DND-41 (cell line): Measurements from ENCODE around the gene ENPP1.

Source experiments
- ATAC-seq: fragments of 200-7000 bp; cut with Tn5 transposase; 3 replicates; pipeline ENCODE4 v1.9.1; 2021; ENCODE audit warnings: low read depth; ENCODE audit not compliant: insufficient read depth
- DNase-seq: peaks from one replicate; pipeline ENCODE4 v3.0.0-alpha.2; 2020
- H2AFZ ChIP-seq: 2 replicates; pipeline ENCODE4 v1.6.0; 2012; ENCODE audit warnings: low read depth, low read length
- H3K27ac ChIP-seq: 2 replicates; pipeline ENCODE4 v1.5.1; 2012; ENCODE audit warnings: low read length, inconsistent platforms
- H3K27me3 ChIP-seq: fragments of 200-600 bp; sonication (generic); 2 replicates; pipeline ENCODE4 v1.6.0; 2012; ENCODE audit warnings: low read length, mild to moderate bottlenecking, inconsistent platforms; ENCODE audit not compliant: insufficient read depth, poor library complexity
- H3K36me3 ChIP-seq: 2 replicates; pipeline ENCODE4 v1.5.1; 2012; ENCODE audit warnings: low read length, inconsistent platforms; ENCODE audit not compliant: insufficient read depth
- H3K4me1 ChIP-seq: 2 replicates; pipeline ENCODE4 v1.5.1; 2012; ENCODE audit warnings: mild to moderate bottlenecking, low read length; ENCODE audit not compliant: insufficient read depth
- H3K4me2 ChIP-seq: 2 replicates; pipeline ENCODE4 v1.6.0; 2012; ENCODE audit warnings: mild to moderate bottlenecking, moderate library complexity, low read length, inconsistent platforms; ENCODE audit not compliant: insufficient read depth
- H3K4me3 ChIP-seq, 2 experiments: fragments of 200-600 bp in 1 of 2; shearing (Covaris generic) in 1 of 2; 2 replicates each; pipeline ENCODE4 v1.5.1; 2012 to 2016; ENCODE audit warnings: inconsistent platforms in 2 of 2, low read length in 2 of 2, mild to moderate bottlenecking in 2 of 2, low read depth in 1 of 2, moderate library complexity in 1 of 2
- H3K79me2 ChIP-seq: 2 replicates; pipeline ENCODE4 v1.6.0; 2012; ENCODE audit warnings: low read length, inconsistent platforms; ENCODE audit not compliant: insufficient read depth
- H3K9ac ChIP-seq: 2 replicates; pipeline ENCODE4 v1.6.0; 2012; ENCODE audit warnings: low read depth, mild to moderate bottlenecking, inconsistent platforms, low read length, moderate library complexity
- H3K9me3 ChIP-seq: 2 replicates; pipeline ENCODE4 v1.5.1; 2012; ENCODE audit warnings: low read length, moderate library complexity, mild to moderate bottlenecking, inconsistent platforms; ENCODE audit not compliant: insufficient read depth, severe bottlenecking
- H4K20me1 ChIP-seq: 2 replicates; pipeline ENCODE4 v1.6.0; 2012; ENCODE audit warnings: low read length; ENCODE audit not compliant: insufficient read depth
- EZH2 ChIP-seq: IDR thresholded peaks from 3 replicates; pipeline ENCODE4 v1.6.1; 2012; ENCODE audit warnings: borderline replicate concordance, low read depth, mild to moderate bottlenecking, moderate library complexity, low read length, inconsistent platforms; ENCODE audit not compliant: severe bottlenecking
- TF ChIP-seq, protein P1 (sequence below): IDR thresholded peaks from 2 replicates; pipeline ENCODE4 v1.5.1; 2012; ENCODE audit warnings: borderline replicate concordance, low read length, moderate library complexity, mild to moderate bottlenecking; ENCODE audit not compliant: poor library complexity, severe bottlenecking; ENCODE audit errors: extremely low read depth

Gene ENPP1

DNA sequence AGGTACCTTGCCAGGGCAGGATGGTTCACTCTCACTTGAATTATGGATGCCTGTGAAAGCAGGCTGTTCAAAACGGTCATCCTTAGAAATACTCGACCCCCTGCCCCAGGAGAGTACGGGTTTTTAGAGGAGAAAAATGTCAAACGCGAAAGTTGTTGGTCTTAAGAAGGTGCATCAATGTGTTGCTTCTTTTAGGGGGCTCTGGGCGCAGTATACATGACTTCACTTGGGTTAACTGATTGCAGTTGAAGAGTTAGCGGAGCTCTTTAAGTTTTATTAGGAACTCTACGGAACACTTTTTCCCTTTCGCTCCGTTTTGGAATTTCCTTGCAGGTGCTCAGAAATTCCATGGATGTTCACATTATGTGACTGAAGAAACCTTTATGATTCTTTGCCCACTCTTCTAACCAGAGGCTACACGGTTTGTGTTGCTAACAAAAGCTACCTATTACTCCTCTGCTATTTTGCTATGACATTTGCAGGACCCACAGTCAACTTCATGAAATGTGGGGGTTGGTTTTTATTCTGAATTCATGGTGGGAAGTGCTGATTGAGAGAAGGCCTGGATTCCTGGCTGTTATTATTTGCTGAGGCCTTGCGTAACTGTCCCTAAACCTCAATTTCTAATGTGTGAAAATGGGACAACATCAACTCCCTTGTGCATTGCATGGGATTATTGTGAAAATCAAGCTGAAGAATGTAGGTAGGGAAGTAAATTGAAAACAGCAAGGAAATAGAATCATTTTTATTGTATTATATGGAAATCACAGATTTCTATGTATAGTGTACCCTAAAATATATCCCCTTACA lies 845 bp downstream of the ENPP1 start:
- Histone ChIP-seq H4K20me1 (no peaks in the 10 kb centered on the region), H3K36me3 (no peaks in the 10 kb centered on the region), H2AFZ (no peak overlapping the region), H3K9ac (no peak overlapping the region), H3K27me3 (no peaks in the 10 kb centered on the region), H3K79me2 (no peaks in the 10 kb centered on the region), H3K4me2 (no peak overlapping the region), H3K4me3 (no peak overlapping the region), H3K27ac (no peak overlapping the region), H3K4me1 (no peaks in the 10 kb centered on the region), H3K9me3 (no peaks in the 10 kb centered on the region)
- ATAC-seq (no peak), DNase-seq (no peak)
- no peak for TF ChIP-seq EZH2
- TF ChIP-seq, protein P1, sequence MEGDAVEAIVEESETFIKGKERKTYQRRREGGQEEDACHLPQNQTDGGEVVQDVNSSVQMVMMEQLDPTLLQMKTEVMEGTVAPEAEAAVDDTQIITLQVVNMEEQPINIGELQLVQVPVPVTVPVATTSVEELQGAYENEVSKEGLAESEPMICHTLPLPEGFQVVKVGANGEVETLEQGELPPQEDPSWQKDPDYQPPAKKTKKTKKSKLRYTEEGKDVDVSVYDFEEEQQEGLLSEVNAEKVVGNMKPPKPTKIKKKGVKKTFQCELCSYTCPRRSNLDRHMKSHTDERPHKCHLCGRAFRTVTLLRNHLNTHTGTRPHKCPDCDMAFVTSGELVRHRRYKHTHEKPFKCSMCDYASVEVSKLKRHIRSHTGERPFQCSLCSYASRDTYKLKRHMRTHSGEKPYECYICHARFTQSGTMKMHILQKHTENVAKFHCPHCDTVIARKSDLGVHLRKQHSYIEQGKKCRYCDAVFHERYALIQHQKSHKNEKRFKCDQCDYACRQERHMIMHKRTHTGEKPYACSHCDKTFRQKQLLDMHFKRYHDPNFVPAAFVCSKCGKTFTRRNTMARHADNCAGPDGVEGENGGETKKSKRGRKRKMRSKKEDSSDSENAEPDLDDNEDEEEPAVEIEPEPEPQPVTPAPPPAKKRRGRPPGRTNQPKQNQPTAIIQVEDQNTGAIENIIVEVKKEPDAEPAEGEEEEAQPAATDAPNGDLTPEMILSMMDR: no peak

DNA sequence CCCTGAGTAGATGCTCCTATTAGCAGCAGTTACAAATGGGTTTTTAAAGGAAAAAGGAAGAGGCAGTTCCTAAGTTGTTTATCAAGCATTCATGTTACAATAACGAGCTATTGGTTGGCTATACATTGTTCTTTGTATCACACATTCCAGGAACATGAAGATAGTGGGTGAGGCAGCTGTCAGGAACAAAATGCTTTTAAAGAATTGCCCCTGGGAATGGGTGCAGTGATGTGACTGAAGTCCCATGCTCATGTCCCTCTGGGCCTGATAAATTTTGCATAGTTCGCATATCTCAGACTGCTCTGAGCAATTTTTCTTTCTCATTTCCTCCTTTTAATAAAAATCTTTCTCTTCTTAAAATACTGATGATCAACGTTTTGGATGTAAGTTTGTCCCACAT lies 3.7 kb downstream of the ENPP1 start:
- no peak for TF ChIP-seq EZH2
- TF ChIP-seq, protein P1: no peak
- no peaks in the 10 kb centered on the region for H3K36me3 ChIP-seq
- no peak overlapping the region for H3K9ac ChIP-seq
- H4K20me1 ChIP-seq: no peaks in the 10 kb centered on the region
- no peak overlapping the region for H2AFZ ChIP-seq
- no peaks in the 10 kb centered on the region for H3K4me1 ChIP-seq
- no peak for DNase-seq
- ATAC-seq: no peak
- H3K4me3 ChIP-seq: no peak overlapping the region
- no peak overlapping the region for H3K4me2 ChIP-seq
- peaks cover 2% of the 10 kb centered on the region for H3K27me3 ChIP-seq
- H3K79me2 ChIP-seq: no peaks in the 10 kb centered on the region
- H3K27ac ChIP-seq: no peak overlapping the region
- H3K9me3 ChIP-seq: no peaks in the 10 kb centered on the region

DNA sequence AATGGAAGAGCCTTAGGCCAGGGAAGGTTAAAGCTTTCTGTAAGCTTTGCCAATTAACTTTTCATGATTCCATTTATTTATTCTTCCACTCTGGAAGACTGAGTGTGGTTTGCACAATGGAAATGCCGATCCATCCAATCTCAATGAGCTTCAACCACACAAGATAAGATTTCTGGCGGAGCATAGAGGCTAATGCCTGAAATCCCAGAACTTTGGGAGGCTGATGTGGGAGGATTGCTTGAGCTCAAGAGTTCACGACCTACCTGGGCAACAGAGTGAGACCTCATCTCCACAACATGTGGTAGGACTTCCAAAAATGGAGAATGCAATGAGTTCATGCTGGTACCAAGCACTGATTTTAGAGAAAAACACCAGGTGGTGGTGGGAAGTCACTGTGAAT lies 6.2 kb downstream of the ENPP1 start:
- no peaks in the 10 kb centered on the region for H4K20me1 ChIP-seq
- H3K36me3 ChIP-seq: no peaks in the 10 kb centered on the region
- no peaks in the 10 kb centered on the region for H3K4me1 ChIP-seq
- H3K79me2 ChIP-seq: no peaks in the 10 kb centered on the region
- no peak overlapping the region for H3K27ac ChIP-seq
- no peak for ATAC-seq
- no peak overlapping the region for H3K9ac ChIP-seq
- no peak for DNase-seq
- TF ChIP-seq EZH2: no peak
- TF ChIP-seq, protein P1: no peak
- H2AFZ ChIP-seq: no peak overlapping the region
- peaks cover 2% of the 10 kb centered on the region for H3K27me3 ChIP-seq
- H3K4me2 ChIP-seq: no peak overlapping the region
- H3K9me3 ChIP-seq: no peaks in the 10 kb centered on the region
- H3K4me3 ChIP-seq: no peak overlapping the region
